Prostate gland (tissue), 2 donors: ENCODE results near the gene DHX34. TPM values are rescaled to one million over a fixed set of nuclear protein-coding genes. Genes with fewer than 3 reads are reported as not detected.
"Not testable (repeated sequence)": the region's sequence is repeated elsewhere in the genome, so short reads cannot be mapped to it uniquely, and the experiment has no call there.

Experiments
- DNase-seq: peaks from one replicate; pipeline ENCODE4 v3.0.0-alpha.2; 2019; ENCODE audit warnings: low spot score
- H3K27ac ChIP-seq, 2 donors: fragments of 200-600 bp; sonication (generic); 2 replicates each; pipeline ENCODE4 v1.5.1; 2017 to 2019
- H3K27me3 ChIP-seq: fragments of 200-600 bp; sonication (generic); replicated peaks from 2 replicates; pipeline ENCODE4 v1.5.1; 2019; ENCODE audit not compliant: insufficient read depth
- H3K36me3 ChIP-seq, 2 donors: fragments of 200-600 bp; sonication (generic); 1 replicate in 1 of 2; 2 replicates in 1 of 2; pipeline versions ENCODE4 v1.5.1 to v1.8.1; 2017 to 2019
- H3K4me1 ChIP-seq: fragments of 200-600 bp; sonication (generic); replicated peaks from 2 replicates; pipeline ENCODE4 v1.5.1; 2019
- H3K4me3 ChIP-seq, 2 donors: fragments of 200-600 bp; sonication (generic); 2 replicates each; pipeline ENCODE4 v1.5.1; 2017 to 2019
- H3K9me3 ChIP-seq: fragments of 200-600 bp; sonication (generic); 2 replicates; pipeline ENCODE4 v1.5.1; 2017
- CTCF ChIP-seq, 4 experiments: fragments of 200-600 bp in 2 of 4; fragments of 450-650 bp in 2 of 4; sonication (generic) in 2 of 4; IDR thresholded peaks; 1 replicate in 3 of 4; 2 replicates in 1 of 4; pipeline ENCODE4 v1.5.1; 2016 to 2019; ENCODE audit warnings: antibody characterized with exemption in 4 of 4, mild to moderate bottlenecking in 2 of 4, moderate library complexity in 2 of 4
- POLR2A ChIP-seq: fragments of 450-650 bp; IDR thresholded peaks from one replicate; pipeline ENCODE4 v1.6.1; 2016; ENCODE audit warnings: antibody characterized with exemption, mild to moderate bottlenecking
- POLR2AphosphoS5 ChIP-seq: sonication (generic); formaldehyde crosslinking; IDR thresholded peaks from one replicate; pipeline ENCODE4 v1.6.1; 2017; ENCODE audit warnings: antibody characterized with exemption
- WGBS: methylation state at CpG from one replicate; pipeline ENCODE4 v1.1.5; 2018; 5-methylcytosine and 5-hydroxymethylcytosine counted together
- intact Hi-C: fragments of 100-400 bp; cut with DNase I; formaldehyde crosslinking; loops from one replicate; pipeline ENCODE4 v1.14.2; 2022
- total RNA-seq, 2 donors: library from RNA; depleted of rRNA; stranded (reverse); fragments of >200 nt; gene quantifications; one replicate each; pipeline ENCODE4 v1.1.0, GENCODE V29; 2016

Gene DHX34
- total RNA-seq, 2 donors from 2014 or later, result 15.5 to 41.8 TPM

GRCh38 chr19:47407417-47407774 is 58.3 kb downstream of the DHX34 start:
- Histone ChIP-seq H3K4me1 (no peaks in the 10 kb centered on the region), H3K9me3 (no peaks in the 10 kb centered on the region), H3K27me3 (no peaks in the 10 kb centered on the region), H3K27ac (no peak overlapping the region), H3K36me3 (no peaks in the 10 kb centered on the region), H3K4me3 (no peak overlapping the region)
- no peak for DNase-seq
- intact Hi-C loops, result no loop called here
- 19% methylated on average over 8 of the region's 14 CpGs for WGBS
- no peak for TF ChIP-seq CTCF (IDR thresholded peaks at IDR 0.05)
- no peak for TF ChIP-seq POLR2A
- TF ChIP-seq POLR2AphosphoS5, result no peak

- Histone ChIP-seq H3K36me3 (no peaks in the 10 kb centered on the region), H3K4me3 (no peak overlapping the region), H3K27ac (no peak overlapping the region), H3K4me1 (no peaks in the 10 kb centered on the region), H3K9me3 (no peaks in the 10 kb centered on the region), H3K27me3 (no peaks in the 10 kb centered on the region)
- intact Hi-C loops, result no loop called here
- TF ChIP-seq POLR2A (no peak), CTCF (IDR thresholded peaks at IDR 0.05) (no peak), POLR2AphosphoS5 (no peak)
- DNase-seq, result no peak
- 93% methylated on average over 14 of the region's 14 CpGs for WGBS
Observed at GRCh38 chr19:47408156-47408938, 59.2 kb downstream of the DHX34 start.

GRCh38 chr19:47411101-47411500 is 62.0 kb downstream of the DHX34 start:
- no peaks in the 10 kb centered on the region for H3K27me3 ChIP-seq
- no peaks in the 10 kb centered on the region for H3K36me3 ChIP-seq
- intact Hi-C loops, result no loop called here
- WGBS, result 83% methylated on average over 8 of the region's 8 CpGs
- DNase-seq, result no peak
- H3K9me3 ChIP-seq, result no peaks in the 10 kb centered on the region
- H3K4me1 ChIP-seq, result no peaks in the 10 kb centered on the region
- no peak overlapping the region for H3K4me3 ChIP-seq
- no peak for TF ChIP-seq POLR2A
- TF ChIP-seq CTCF (IDR thresholded peaks at IDR 0.05), result no peak
- no peak for TF ChIP-seq POLR2AphosphoS5
- H3K27ac ChIP-seq, result no peak overlapping the region

GRCh38 chr19:47411696-47412095 is 62.6 kb downstream of the DHX34 start:
- H3K27ac ChIP-seq, H3K36me3 ChIP-seq, DNase-seq, H3K4me1 ChIP-seq, H3K9me3 ChIP-seq, H3K27me3 ChIP-seq, intact Hi-C loops, H3K4me3 ChIP-seq: not testable (repeated sequence)
- 82% methylated on average over 9 of the region's 9 CpGs for WGBS

GRCh38 chr19:47413941-47414340 is 64.8 kb downstream of the DHX34 start:
- Histone ChIP-seq H3K27ac (no peak overlapping the region), H3K36me3 (no peaks in the 10 kb centered on the region), H3K27me3 (no peaks in the 10 kb centered on the region), H3K4me3 (no peak overlapping the region), H3K9me3 (no peaks in the 10 kb centered on the region), H3K4me1 (no peaks in the 10 kb centered on the region)
- TF ChIP-seq CTCF (IDR thresholded peaks at IDR 0.05) (no peak), POLR2AphosphoS5 (no peak), POLR2A (no peak)
- intact Hi-C loops, result no loop called here
- DNase-seq, result no peak
- WGBS, result 98% methylated on average over 16 of the region's 16 CpGs
